ENCODE data around the gene CLNK.

CLNK gene

GRCh38 chr4:10694151-10694827, 9.7 kb upstream of the CLNK start:
- H3K4me3 ChIP-seq (replicated peaks; ENCODE audit: low read depth, low read length): no peak overlapping the region
- TF ChIP-seq CTCF (IDR thresholded peaks at IDR 0.05; ENCODE audit: low read length, missing control alignments): no peak

GRCh38 chr4:10691651-10692050, 7.1 kb upstream of the CLNK start:
- DNase-seq (ENCODE audit: low read depth): no peak
- TF ChIP-seq CTCF (IDR thresholded peaks at IDR 0.05; ENCODE audit: low read length, missing control alignments): no peak
- no peak overlapping the region for H3K4me3 ChIP-seq (replicated peaks; ENCODE audit: low read depth, low read length)

More at GRCh38 chr4:10694151-10694827, 9.7 kb upstream of the CLNK start:
- no peak for DNase-seq (ENCODE audit: low read depth)

GRCh38 chr4:10690185-10690907, 5.8 kb upstream of the CLNK start:
- TF ChIP-seq CTCF (IDR thresholded peaks at IDR 0.05; ENCODE audit: low read length, missing control alignments): no peak
- H3K4me3 ChIP-seq (replicated peaks; ENCODE audit: low read depth, low read length): no peak overlapping the region
- no peak for DNase-seq (ENCODE audit: low read depth)

GRCh38 chr4:10688846-10689245, 4.3 kb upstream of the CLNK start:
- no peak for TF ChIP-seq CTCF (IDR thresholded peaks at IDR 0.05; ENCODE audit: low read length, missing control alignments)
- no peak overlapping the region for H3K4me3 ChIP-seq (replicated peaks; ENCODE audit: low read depth, low read length)
- no peak for DNase-seq (ENCODE audit: low read depth)

- H3K4me3 ChIP-seq (replicated peaks; ENCODE audit: low read depth, low read length): no peak overlapping the region
Observed at GRCh38 chr4:10688022-10688421, 3.5 kb upstream of the CLNK start.

GRCh38 chr4:10687526-10687925, 3.0 kb upstream of the CLNK start:
- no peak overlapping the region for H3K4me3 ChIP-seq (replicated peaks; ENCODE audit: low read depth, low read length)
- TF ChIP-seq CTCF (IDR thresholded peaks at IDR 0.05; ENCODE audit: low read length, missing control alignments): no peak
- DNase-seq (ENCODE audit: low read depth): no peak

More at GRCh38 chr4:10688022-10688421, 3.5 kb upstream of the CLNK start:
- no peak for TF ChIP-seq CTCF (IDR thresholded peaks at IDR 0.05; ENCODE audit: low read length, missing control alignments)
- DNase-seq (ENCODE audit: low read depth): no peak
